K562 (cell line): ENCODE measurements around the gene KCNJ9. TPM values are rescaled to one million over a fixed set of nuclear protein-coding genes. Genes with fewer than 3 reads are reported as not detected.

Source experiments
- ATAC-seq: fragments of 200-7000 bp; cut with Tn5 transposase; 3 replicates; pipeline ENCODE4 v1.9.1; 2020; ENCODE audit warnings: moderate library complexity
- BruUV-seq: library from RNA; stranded (reverse); fragments of 400-500 nt; replicated peaks from 2 replicates; lab custom pipeline; 2021; lab: Mats Ljungman, UMichigan
- CTCF ChIA-PET: fragments of 300-600 bp; formaldehyde crosslinking; extraction: SDS; loops from one replicate; lab custom pipeline; 2021; ENCODE audit warnings: low intra/inter-chr PET ratio; lab: Yijun Ruan, JAX
- POLR2A ChIA-PET: fragments of 300-600, 350-650 bp; sonication (Branson Sonifier 250); formaldehyde crosslinking; extraction: SDS; loops from one replicate; lab custom pipeline; 2021; ENCODE audit warnings: antibody characterized with exemption, inconsistent platforms; lab: Yijun Ruan, JAX
- DNase-seq, 4 experiments: peaks; one replicate each; pipeline versions ENCODE4 v3.0.0 to v3.0.0-alpha.2; 2011 to 2018; ENCODE audit warnings: low spot score in 3 of 4, mixed read lengths in 3 of 4; ENCODE audit errors: extremely low read depth in 1 of 4
- FAIRE-seq: peaks from 2 replicates; lab custom pipeline; 2011; peaks lifted over from hg19 to GRCh38; lab: Jason Lieb, UNC
- H2AFZ ChIP-seq: 2 replicates; pipeline ENCODE4 v1.6.0; 2011; ENCODE audit warnings: low read depth, low read length, control low read depth, inconsistent platforms
- H3K27ac ChIP-seq: fragments of 200-600 bp; 3 replicates; pipeline ENCODE4 v1.8.0; 2011; ENCODE audit warnings: low read depth, mild to moderate bottlenecking, control low read depth, inconsistent platforms, low read length, moderate library complexity, mixed read lengths; ENCODE audit errors: extremely low read depth
- H3K27me3 ChIP-seq, 2 experiments: fragments of 300-600 bp in 1 of 2; 2 replicates in 1 of 2; 3 replicates in 1 of 2; pipeline versions ENCODE4 v1.6.0 to v1.8.0; 2011; ENCODE audit warnings: inconsistent platforms in 2 of 2, low read length in 2 of 2, mild to moderate bottlenecking in 1 of 2, mixed read lengths in 1 of 2, moderate library complexity in 1 of 2; ENCODE audit not compliant: control insufficient read depth in 2 of 2, insufficient read depth in 2 of 2
- H3K36me3 ChIP-seq: fragments of 300-600 bp; 3 replicates; pipeline ENCODE4 v1.8.0; 2011; ENCODE audit warnings: mild to moderate bottlenecking, low read length, inconsistent platforms; ENCODE audit not compliant: control insufficient read depth, insufficient read depth
- H3K4me1 ChIP-seq, 2 experiments: fragments of 200-600 bp in 1 of 2; replicated peaks in 1 of 2; 2 replicates in 1 of 2; 3 replicates in 1 of 2; pipeline versions ENCODE4 v1.5.1 to v1.8.0; 2011; ENCODE audit warnings: inconsistent platforms in 2 of 2, low read length in 2 of 2, mild to moderate bottlenecking in 1 of 2, mixed read lengths in 1 of 2, moderate library complexity in 1 of 2; ENCODE audit not compliant: control insufficient read depth in 2 of 2, insufficient read depth in 2 of 2
- H3K4me2 ChIP-seq: 2 replicates; pipeline ENCODE4 v1.6.1; 2011; ENCODE audit warnings: low read length, control low read depth, inconsistent platforms, mixed read lengths; ENCODE audit not compliant: insufficient read depth
- H3K4me3 ChIP-seq: fragments of 200-600 bp; sonication (generic), shearing (Covaris generic); 2 replicates; pipeline ENCODE4 v1.5.1; 2016; ENCODE audit warnings: control low read depth, inconsistent platforms
- H3K79me2 ChIP-seq: fragments of 200-600 bp; 3 replicates; pipeline ENCODE4 v1.8.0; 2011; ENCODE audit warnings: low read length, inconsistent platforms; ENCODE audit not compliant: control insufficient read depth, insufficient read depth
- H3K9ac ChIP-seq, 2 experiments: 2 replicates each; pipeline versions ENCODE4 v1.6.0 to v1.6.1; 2011; ENCODE audit warnings: low read depth in 2 of 2, low read length in 2 of 2, control low read depth in 1 of 2, inconsistent platforms in 1 of 2, mild to moderate bottlenecking in 1 of 2, mixed read lengths in 1 of 2; ENCODE audit not compliant: insufficient read depth in 1 of 2
- H3K9me1 ChIP-seq: one replicate; pipeline ENCODE4 v1.6.0; 2011; ENCODE audit warnings: inconsistent platforms, mild to moderate bottlenecking, low read length, moderate library complexity; ENCODE audit not compliant: control insufficient read depth, insufficient read depth
- H3K9me3 ChIP-seq: replicated peaks from 2 replicates; pipeline ENCODE4 v1.5.1; 2011; ENCODE audit warnings: low read depth, low read length, inconsistent platforms; ENCODE audit not compliant: control insufficient read depth, insufficient read depth
- H4K20me1 ChIP-seq: replicated peaks from 2 replicates; pipeline ENCODE4 v1.6.1; 2011; ENCODE audit warnings: low read length, inconsistent platforms, mixed read lengths; ENCODE audit not compliant: control insufficient read depth, insufficient read depth
- CEBPG ChIP-seq, 3 experiments: fragments of 200-800 bp in 1 of 3; sonication (Bioruptor generic) in 1 of 3; sonication (generic) in 1 of 3; formaldehyde crosslinking in 1 of 3; IDR thresholded peaks in 2 of 3; conservative IDR thresholded peaks in 1 of 3; 2 replicates each; pipeline versions ENCODE4 v1.6.1 to v1.8.0; 2016 to 2022; ENCODE audit warnings: missing compliant biosample characterization in 2 of 3, missing genetic modification characterization in 2 of 3, mild to moderate bottlenecking in 1 of 3, missing genetic modification reagents in 1 of 3
- HDGF ChIP-seq: fragments of 450-650 bp; IDR thresholded peaks from 2 replicates; pipeline ENCODE4 v1.6.1; 2016
- HNRNPH1 ChIP-seq: fragments of 200-400 bp; formaldehyde crosslinking; optimal IDR thresholded peaks from 2 replicates; pipeline ENCODE3; 2017; ENCODE audit warnings: low read depth, mild to moderate bottlenecking, low read length, moderate library complexity
- NFRKB ChIP-seq: fragments of 450-650 bp; IDR thresholded peaks from 2 replicates; pipeline ENCODE4 v1.6.1; 2016; ENCODE audit warnings: low read depth
- ZEB2 ChIP-seq: fragments of 450-650 bp; IDR thresholded peaks from 2 replicates; pipeline ENCODE4 v1.6.1; 2016
- WGBS: fragments of 100-300 bp; shearing (Covaris generic); methylation state at CpG from one replicate; pipeline ENCODE4 v1.1.6; 2016; ENCODE audit warnings: low coverage, mixed read lengths; ENCODE audit not compliant: insufficient coverage; ENCODE audit errors: missing lambda C conversion rate; 5-methylcytosine and 5-hydroxymethylcytosine counted together
- in situ Hi-C: fragments of 300-500 bp; cut with MboI; formaldehyde crosslinking; loops from 4 replicates; pipeline ENCODE4 v1.15.0; 2018; ENCODE audit warnings: inconsistent platforms, mixed read lengths
- intact Hi-C: fragments of 100-400 bp; cut with micrococcal nuclease; formaldehyde crosslinking; loops from 2 replicates; pipeline ENCODE4 v1.14.2; 2022
- polyA plus RNA-seq, 8 experiments: library from polyadenylated mRNA; depleted of rRNA in 4 of 8; stranded (reverse) in 5 of 8; unstranded in 3 of 8; fragments of >200 nt; fragmentation: Nextera tagmentation in 2 of 8; fragmentation: Illumina TruSeq in 1 of 8; extraction: Ambion mirVana in 2 of 8; extraction: Trizol in 1 of 8; gene quantifications; 2 replicates each; pipeline versions ENCODE4 v1.2.1 to v1.2.3, GENCODE V29; 2011 to 2014; ENCODE audit warnings: inconsistent platforms in 1 of 8, missing spikeins in 1 of 8
- total RNA-seq, 7 experiments: library from RNA; depleted of rRNA in 6 of 7; stranded (reverse); fragments of >200 nt in 6 of 7; fragmentation: Illumina TruSeq in 2 of 7; extraction: Trizol in 2 of 7; gene quantifications; 2 replicates each; pipeline versions ENCODE4 v1.2.1 to v1.2.3, GENCODE V29; 2011 to 2021; ENCODE audit warnings: low replicate concordance in 1 of 7
- TF ChIP-seq, protein P1 (sequence below): fragments of 250-450 bp; sonication (Bioruptor Pico); IDR thresholded peaks from 2 replicates; pipeline ENCODE4 v1.4.0; 2020; ENCODE audit warnings: borderline replicate concordance

KCNJ9 gene
- total and polyA plus RNA-seq, 9 of the 15 experiments (the other 6 are each of a cell fraction or from before 2014, with no cell fraction given): not detected

DNA sequence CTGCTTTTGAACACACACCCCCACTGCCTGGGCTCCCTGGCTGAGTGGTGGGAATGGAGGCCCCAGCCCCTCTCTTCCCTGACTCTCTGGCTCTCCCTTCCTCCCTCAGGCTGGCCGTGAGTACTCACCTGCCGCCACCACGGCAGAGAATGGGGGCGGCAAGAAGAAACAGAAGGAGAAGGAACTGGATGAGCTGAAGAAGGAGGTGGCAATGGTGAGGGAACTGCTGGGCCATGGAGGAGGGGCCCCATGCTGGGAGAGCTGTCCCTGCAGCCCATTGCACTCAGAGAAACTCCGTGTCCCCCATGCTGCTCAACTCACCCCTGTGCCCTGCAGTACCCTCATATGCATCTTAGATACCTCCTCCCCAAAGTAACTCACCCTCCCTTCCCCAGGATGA is 39.5 kb downstream of the KCNJ9 start:
- intact Hi-C loops: no loop called here
- FAIRE-seq (no peak), DNase-seq (no peak), ATAC-seq (no peak)
- Histone ChIP-seq H3K4me2 (no peak overlapping the region), H4K20me1 (no peaks in the 10 kb centered on the region), H3K27me3 (peaks cover 19 to 52% of the 10 kb centered on the region in 2 experiments), H3K36me3 (no peaks in the 10 kb centered on the region), H3K27ac (no peak overlapping the region), H3K4me3 (no peak overlapping the region), H3K9me1 (no peaks in the 10 kb centered on the region), H3K79me2 (no peaks in the 10 kb centered on the region), H2AFZ (no peak overlapping the region), H3K9ac (no peak overlapping the region), H3K9me3 (no peaks in the 10 kb centered on the region), H3K4me1 (no peaks in the 10 kb centered on the region; a peak in 1 of 5 replicates)
- in situ Hi-C loops: no loop called here
- no TSS peak for BruUV-seq
- 0% methylated on average over 5 of the region's 5 CpGs for whole genome bisulfite sequencing
- ChIA-PET CTCF (no interaction called here), POLR2A (interaction anchor here (1.2 kb wide), 1 partner anchor 17 kb away, joined by 3 read pairs; no protein-coding TSS in a partner anchor)
- TF ChIP-seq, protein P1, sequence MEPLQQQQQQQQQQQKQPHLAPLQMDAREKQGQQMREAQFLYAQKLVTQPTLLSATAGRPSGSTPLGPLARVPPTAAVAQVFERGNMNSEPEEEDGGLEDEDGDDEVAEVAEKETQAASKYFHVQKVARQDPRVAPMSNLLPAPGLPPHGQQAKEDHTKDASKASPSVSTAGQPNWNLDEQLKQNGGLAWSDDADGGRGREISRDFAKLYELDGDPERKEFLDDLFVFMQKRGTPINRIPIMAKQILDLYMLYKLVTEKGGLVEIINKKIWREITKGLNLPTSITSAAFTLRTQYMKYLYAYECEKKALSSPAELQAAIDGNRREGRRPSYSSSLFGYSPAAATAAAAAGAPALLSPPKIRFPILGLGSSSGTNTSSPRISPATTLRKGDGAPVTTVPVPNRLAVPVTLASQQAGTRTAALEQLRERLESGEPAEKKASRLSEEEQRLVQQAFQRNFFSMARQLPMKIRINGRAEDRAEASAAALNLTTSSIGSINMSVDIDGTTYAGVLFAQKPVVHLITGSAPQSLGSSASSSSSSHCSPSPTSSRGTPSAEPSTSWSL (CRISPR knock-in tag): no peak
- TF ChIP-seq CEBPG (CRISPR knock-in tag; IDR thresholded peaks at IDR 0.05): no peak
- no peak for TF ChIP-seq CEBPG (tag; conservative IDR thresholded peaks at IDR 0.05 in 1 of 2, IDR thresholded peaks at IDR 0.05 in 1 of 2)
- TF ChIP-seq NFRKB: no peak
- TF ChIP-seq ZEB2: no peak
- TF ChIP-seq HDGF: no peak
- TF ChIP-seq HNRNPH1: no peak
- TF ChIP-seq, all 486 proteins: peak for 0
